Memory B cell (primary cell): Measurements from ENCODE around the gene PSG11.
"Not testable (repeated sequence)": the region's sequence is repeated elsewhere in the genome, so short reads cannot be mapped to it uniquely, and the experiment has no call there.

Experiments
- ATAC-seq: fragments of 150-1000 bp; cut with Tn5 transposase; 2 replicates; pipeline ENCODE4 v1.10.0; 2021; ENCODE audit warnings: low read depth, mild to moderate bottlenecking, moderate library complexity
- DNase-seq, 2 donors: peaks; one replicate each; pipeline ENCODE4 v3.0.0; 2022; ENCODE audit warnings: low spot score in 2 of 2
- H3K27ac Mint-ChIP-seq: one replicate; pipeline ENCODE4 v1.8.0; 2022; ENCODE audit warnings: mild to moderate bottlenecking, moderate library complexity, mixed read lengths
- H3K27me3 Mint-ChIP-seq: one replicate; pipeline ENCODE4 v1.8.0; 2022; ENCODE audit warnings: mixed read lengths
- H3K36me3 Mint-ChIP-seq: one replicate; pipeline ENCODE4 v1.8.0; 2022; ENCODE audit warnings: mild to moderate bottlenecking, mixed read lengths
- H3K4me1 Mint-ChIP-seq: one replicate; pipeline ENCODE4 v1.8.0; 2022; ENCODE audit warnings: mixed read lengths
- H3K4me3 Mint-ChIP-seq: one replicate; pipeline ENCODE4 v1.8.0; 2022; ENCODE audit warnings: mild to moderate bottlenecking, moderate library complexity, mixed read lengths
- H3K9me3 Mint-ChIP-seq: one replicate; pipeline ENCODE4 v1.8.0; 2022; ENCODE audit warnings: mixed read lengths

The PSG11 gene

DNA sequence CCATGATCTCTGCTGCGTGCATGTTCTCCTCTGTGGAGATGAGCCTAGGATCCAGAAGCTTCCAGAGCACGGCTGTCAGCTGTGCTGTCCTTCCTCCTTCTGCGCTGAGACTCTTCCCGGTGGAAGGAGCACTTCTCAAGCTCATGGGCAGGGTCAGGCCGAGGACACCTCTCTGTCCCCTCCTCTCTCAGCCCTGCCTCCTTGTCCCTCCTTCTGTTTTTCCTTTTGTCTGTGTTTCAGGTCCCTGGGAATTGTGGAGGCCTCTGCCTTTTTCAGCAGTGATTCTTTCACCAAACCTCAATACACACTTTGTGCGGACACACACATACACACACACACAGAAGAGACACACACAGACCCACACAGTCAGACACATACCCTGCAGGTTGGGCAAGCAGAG is at the start of gene PSG11:
Gene PSG11 (minus strand): TSS at position 101 of the 400 bp plus-strand sequence. CDS start 97 bp downstream, at position 4.
- not testable (repeated sequence) for H3K4me1 Mint-ChIP-seq, H3K36me3 Mint-ChIP-seq, H3K27ac Mint-ChIP-seq, DNase-seq, H3K9me3 Mint-ChIP-seq, H3K4me3 Mint-ChIP-seq, ATAC-seq, H3K27me3 Mint-ChIP-seq

DNA sequence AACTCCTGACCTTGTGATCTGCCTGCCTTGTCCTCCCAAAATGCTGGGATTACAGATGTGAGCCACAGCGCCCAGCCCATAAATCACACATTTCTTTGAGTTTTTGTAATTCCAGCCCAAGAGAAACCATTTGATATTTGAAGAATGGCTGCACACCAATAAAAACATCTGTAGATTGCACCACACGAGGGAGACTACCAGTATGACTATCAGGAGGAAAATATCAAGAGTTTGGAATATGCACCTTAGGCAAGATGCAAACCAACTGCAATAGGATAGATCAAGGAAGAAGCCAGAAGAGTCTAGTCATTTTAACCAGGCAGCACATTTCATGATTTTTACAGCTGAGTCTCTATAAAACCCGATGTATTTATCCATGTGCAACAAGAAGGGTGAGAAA is 36.1 kb upstream of the PSG11 start:
- H3K27me3 Mint-ChIP-seq, ATAC-seq, H3K9me3 Mint-ChIP-seq: not testable (repeated sequence)

DNA sequence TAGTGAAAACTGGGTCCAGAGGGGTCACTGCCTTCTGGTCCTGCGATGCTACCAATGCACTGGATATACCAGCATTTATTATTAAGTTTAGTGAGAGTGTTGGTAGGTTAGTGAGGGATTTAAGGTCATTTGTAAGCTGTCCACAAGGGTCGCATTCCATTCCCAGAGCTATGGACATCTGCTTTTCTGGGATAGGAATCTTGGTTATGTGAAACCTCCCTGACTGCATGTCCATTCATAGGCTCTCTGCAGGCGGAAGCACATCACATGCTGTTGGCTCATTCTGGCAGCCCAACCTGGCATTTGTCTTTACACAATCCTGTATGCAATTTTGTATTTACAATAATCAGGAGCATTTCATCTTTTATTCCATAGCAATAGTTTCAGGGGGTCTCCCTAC is 35.1 kb upstream of the PSG11 start:
- H3K4me1 Mint-ChIP-seq, H3K9me3 Mint-ChIP-seq, DNase-seq, H3K27ac Mint-ChIP-seq, H3K4me3 Mint-ChIP-seq, H3K36me3 Mint-ChIP-seq, ATAC-seq, H3K27me3 Mint-ChIP-seq: not testable (repeated sequence)

More for the DNA sequence above, 36.1 kb upstream of the PSG11 start:
- H3K4me3 Mint-ChIP-seq, DNase-seq, H3K36me3 Mint-ChIP-seq, H3K27ac Mint-ChIP-seq, H3K4me1 Mint-ChIP-seq: not testable (repeated sequence)

DNA sequence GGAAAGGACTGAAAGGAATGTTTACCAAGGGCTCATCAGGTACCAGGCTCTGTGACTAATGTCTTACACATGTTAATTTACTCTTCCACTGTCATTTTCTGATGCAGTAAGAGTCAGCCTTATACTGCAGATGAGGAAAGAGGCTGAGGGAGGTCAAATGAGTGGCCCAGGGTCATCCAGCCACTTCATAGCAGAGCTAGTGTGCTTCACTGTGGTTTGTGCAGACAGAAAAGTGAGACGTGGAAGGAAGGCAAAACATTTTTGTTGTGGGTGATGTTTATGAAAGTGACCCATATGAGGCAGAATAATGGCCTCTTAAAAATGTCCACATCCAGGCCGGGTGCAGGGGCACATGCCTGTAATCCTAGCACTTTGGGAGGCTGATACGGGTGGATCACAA is 34.0 kb upstream of the PSG11 start:
- H3K4me1 Mint-ChIP-seq, H3K27ac Mint-ChIP-seq, DNase-seq, H3K27me3 Mint-ChIP-seq, ATAC-seq, H3K36me3 Mint-ChIP-seq, H3K9me3 Mint-ChIP-seq, H3K4me3 Mint-ChIP-seq: not testable (repeated sequence)

DNA sequence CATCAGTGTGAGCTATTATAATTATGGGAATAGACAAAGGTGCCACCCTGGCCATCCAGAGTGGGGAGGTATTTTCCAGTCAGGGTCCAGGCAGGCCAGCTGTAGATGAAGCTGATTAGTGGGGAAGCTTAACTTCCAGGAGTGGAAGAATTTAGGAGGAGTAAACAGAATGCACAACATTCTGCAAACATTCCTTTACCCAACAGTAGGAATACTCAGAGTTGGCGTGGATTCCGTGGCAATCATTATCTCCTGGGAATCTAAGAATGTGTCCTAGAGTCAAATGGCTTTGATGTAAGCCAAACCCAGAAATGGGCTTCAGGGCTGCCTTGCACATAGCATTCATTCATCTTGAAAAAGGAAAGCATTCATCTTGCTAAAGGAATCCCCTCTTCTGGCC is 33.2 kb upstream of the PSG11 start:
- not testable (repeated sequence) for H3K4me1 Mint-ChIP-seq, ATAC-seq, H3K4me3 Mint-ChIP-seq, H3K9me3 Mint-ChIP-seq, H3K27ac Mint-ChIP-seq, H3K36me3 Mint-ChIP-seq, H3K27me3 Mint-ChIP-seq, DNase-seq

DNA sequence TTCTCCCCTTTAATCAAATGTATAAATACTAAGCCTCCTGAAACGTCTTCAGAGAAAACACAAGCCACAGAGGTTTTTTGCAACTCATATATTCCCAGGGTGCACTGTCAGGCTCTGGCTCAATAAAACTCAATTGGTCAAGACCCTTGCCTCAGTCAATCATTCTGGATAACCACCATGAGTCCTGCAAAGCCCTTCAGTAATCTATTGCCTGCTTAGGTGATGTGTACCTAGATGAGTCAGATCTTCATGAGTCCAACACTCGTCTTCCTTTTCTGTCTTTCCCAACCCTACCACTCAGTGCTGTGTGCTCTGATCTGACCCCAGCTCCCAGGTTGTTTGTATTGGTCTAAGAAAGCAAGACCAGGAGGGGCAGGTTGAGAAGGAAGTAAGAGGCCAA is 32.2 kb upstream of the PSG11 start:
- not testable (repeated sequence) for H3K27ac Mint-ChIP-seq, H3K4me1 Mint-ChIP-seq, H3K27me3 Mint-ChIP-seq, H3K36me3 Mint-ChIP-seq, ATAC-seq, H3K4me3 Mint-ChIP-seq, DNase-seq
- H3K9me3 Mint-ChIP-seq, result peaks cover 12% of the 10 kb centered on the region

DNA sequence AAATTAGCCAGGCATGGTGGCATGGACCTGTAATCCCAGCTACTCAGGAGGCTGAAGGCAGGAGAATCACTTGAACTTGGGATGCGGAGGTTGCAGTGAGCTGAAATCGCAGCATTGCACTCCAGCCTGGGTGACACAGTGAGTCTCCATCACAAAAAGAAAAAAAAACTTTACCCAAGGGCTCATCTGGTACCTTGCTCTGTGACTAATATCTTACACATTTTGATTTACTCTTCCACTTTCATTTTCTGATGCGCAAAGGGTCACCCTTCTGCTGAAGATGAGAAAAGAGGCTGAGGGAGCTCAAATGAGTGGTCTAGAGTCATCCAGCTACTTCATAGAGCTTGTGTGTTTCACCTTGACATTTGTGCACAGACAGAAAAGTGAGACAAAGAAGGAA is 21.7 kb upstream of the PSG11 start:
- H3K4me3 Mint-ChIP-seq, H3K27me3 Mint-ChIP-seq, H3K27ac Mint-ChIP-seq, ATAC-seq, H3K36me3 Mint-ChIP-seq, DNase-seq, H3K9me3 Mint-ChIP-seq, H3K4me1 Mint-ChIP-seq: not testable (repeated sequence)

DNA sequence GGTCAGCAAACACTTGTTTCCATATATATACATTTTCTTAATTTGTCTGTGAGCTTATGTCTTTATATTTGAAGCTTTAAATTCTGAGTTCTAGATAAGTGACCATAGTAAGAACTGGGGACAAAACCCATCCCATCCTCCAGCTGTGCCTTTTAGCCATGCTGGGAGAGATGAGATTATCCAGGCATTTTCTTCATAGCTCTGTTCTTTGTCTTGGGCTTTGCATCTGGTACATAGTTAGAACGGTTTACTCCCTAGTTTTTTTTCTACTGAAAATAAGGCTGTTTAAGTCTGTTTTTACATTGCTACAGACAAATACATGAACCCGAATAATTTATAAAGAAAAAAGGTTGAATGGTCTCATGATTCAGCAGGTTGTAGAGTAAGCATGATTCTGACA is 20.3 kb upstream of the PSG11 start:
- DNase-seq, H3K36me3 Mint-ChIP-seq, H3K27ac Mint-ChIP-seq, H3K9me3 Mint-ChIP-seq, H3K27me3 Mint-ChIP-seq, H3K4me3 Mint-ChIP-seq, H3K4me1 Mint-ChIP-seq, ATAC-seq: not testable (repeated sequence)

DNA sequence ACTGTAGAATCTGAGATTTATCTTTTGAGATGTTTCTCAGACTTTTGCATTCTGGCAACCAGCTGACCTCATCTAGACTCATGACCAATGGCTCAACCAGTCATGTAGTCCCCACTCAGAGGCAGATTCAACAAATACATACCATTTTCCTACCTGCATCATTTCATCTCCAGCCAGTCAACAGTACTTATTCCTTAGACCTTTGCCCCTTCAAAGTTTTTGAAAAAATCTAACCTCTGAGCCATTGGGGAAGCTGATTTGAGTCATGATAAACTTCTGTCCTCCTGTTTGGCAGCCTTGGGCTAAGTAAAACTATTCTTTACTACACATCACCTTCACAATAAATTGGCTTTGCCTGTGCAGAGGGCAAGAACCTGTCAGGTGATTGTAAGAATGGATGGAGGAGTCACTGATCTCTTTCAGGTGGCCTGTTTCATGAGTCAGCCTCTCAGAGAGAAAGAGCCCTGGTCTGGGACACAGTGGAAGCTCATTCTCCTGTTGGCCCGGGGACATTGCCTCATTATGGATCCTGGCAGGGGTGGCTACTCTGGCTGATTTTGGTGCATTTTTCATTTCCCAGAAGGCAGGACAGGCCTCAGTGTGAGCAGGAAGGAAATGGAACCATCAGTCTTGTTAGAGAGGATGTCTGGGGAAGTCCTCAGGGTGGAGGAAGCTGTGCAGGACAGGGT is 17.4 kb upstream of the PSG11 start:
- not testable (repeated sequence) for H3K27me3 Mint-ChIP-seq, DNase-seq, ATAC-seq, H3K36me3 Mint-ChIP-seq, H3K9me3 Mint-ChIP-seq, H3K4me1 Mint-ChIP-seq, H3K4me3 Mint-ChIP-seq, H3K27ac Mint-ChIP-seq

DNA sequence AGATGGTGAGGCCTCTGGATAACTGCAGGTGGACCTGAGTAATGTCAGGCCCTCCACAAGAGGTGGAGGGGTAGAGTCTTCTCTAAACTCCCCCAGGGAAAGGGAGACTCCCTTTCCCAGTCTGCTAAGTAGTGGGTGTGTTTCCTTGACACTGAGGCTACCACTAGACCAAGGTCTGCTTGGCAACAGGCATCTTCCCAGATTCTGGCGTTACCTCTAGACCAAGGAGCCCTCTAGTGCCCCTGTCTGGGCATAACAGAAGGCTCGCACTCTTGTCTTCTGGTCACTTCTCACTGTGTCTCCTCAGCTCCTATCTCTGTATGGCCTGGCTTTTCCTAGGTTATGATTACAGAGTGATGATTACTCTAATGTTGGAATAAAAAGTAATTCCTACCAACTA is 5.4 kb upstream of the PSG11 start:
- H3K27ac Mint-ChIP-seq, DNase-seq, H3K36me3 Mint-ChIP-seq: not testable (repeated sequence)

DNA sequence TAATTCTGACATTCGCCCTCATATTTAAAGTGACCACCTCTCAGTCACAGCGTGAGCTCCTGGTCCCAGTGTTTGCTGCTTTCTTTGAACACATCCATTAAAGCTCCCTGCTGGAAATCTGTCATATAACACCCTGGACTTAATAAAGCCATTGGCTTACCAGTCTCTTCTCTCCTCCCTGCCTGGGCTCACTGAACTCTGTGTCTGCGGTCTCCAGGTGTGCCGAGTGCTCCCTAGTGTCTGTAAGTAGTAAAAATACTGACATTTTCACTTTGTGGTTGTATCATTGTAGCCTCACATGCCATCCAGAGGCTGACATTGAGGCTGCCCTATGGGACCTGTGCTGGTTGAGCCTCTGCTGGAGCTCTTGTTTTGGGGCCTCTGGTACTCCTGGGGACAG is 2.6 kb upstream of the PSG11 start:
- no peak for ATAC-seq
- Mint-ChIP-seq H3K4me1 (no peaks in the 10 kb centered on the region), H3K9me3 (peaks cover 2% of the 10 kb centered on the region), H3K36me3 (no peaks in the 10 kb centered on the region), H3K4me3 (no peak overlapping the region), H3K27me3 (peaks cover 5% of the 10 kb centered on the region), H3K27ac (no peak overlapping the region)
- DNase-seq, result no peak

More for the DNA sequence above, 5.4 kb upstream of the PSG11 start:
- not testable (repeated sequence) for H3K9me3 Mint-ChIP-seq, H3K4me3 Mint-ChIP-seq, H3K4me1 Mint-ChIP-seq, H3K27me3 Mint-ChIP-seq, ATAC-seq

DNA sequence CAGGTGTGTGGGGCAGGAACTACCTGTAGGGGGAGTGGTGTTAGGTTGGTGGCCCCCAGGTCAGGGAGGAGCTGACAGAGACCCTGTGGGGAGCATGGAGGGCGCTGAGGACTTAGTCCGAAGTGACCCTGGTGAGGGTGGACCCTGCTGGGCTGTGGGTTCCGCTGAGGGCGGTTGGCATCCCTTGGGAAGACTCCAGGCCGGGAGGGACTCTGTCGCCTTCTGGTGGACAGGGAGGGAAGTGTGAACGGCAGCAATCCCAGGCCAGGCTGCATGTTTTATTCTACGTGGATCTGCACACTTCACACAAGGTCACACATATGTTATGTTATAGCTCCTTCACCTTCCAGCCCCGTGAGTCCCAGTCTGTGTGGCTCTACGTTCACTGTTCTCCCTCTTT is 1.7 kb upstream of the PSG11 start:
- not testable (repeated sequence) for H3K9me3 Mint-ChIP-seq, H3K27me3 Mint-ChIP-seq, H3K36me3 Mint-ChIP-seq, DNase-seq, H3K27ac Mint-ChIP-seq, ATAC-seq, H3K4me3 Mint-ChIP-seq, H3K4me1 Mint-ChIP-seq

DNA sequence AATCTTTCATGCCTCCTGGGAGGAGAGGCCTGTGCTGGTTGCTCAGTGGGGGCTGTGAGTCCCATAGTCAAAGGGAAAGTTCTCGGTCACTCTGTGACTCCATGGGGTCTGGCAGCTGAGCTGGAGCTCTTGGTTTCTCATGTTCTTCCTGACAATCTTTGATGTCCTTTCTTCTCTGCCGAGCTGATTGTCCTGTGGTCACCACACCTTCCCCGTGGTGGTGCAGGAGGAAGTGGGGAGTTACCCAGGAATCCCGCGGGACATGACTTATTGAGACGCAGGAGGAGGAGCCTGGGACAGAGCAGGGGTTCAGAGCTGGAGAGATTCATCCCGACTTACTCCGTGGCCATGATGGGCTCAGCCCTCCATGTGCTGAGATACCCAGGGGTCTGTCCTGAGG is 792 bp upstream of the PSG11 start:
- H3K4me3 Mint-ChIP-seq, ATAC-seq, H3K4me1 Mint-ChIP-seq, H3K27ac Mint-ChIP-seq, H3K36me3 Mint-ChIP-seq, H3K27me3 Mint-ChIP-seq, H3K9me3 Mint-ChIP-seq, DNase-seq: not testable (repeated sequence)

DNA sequence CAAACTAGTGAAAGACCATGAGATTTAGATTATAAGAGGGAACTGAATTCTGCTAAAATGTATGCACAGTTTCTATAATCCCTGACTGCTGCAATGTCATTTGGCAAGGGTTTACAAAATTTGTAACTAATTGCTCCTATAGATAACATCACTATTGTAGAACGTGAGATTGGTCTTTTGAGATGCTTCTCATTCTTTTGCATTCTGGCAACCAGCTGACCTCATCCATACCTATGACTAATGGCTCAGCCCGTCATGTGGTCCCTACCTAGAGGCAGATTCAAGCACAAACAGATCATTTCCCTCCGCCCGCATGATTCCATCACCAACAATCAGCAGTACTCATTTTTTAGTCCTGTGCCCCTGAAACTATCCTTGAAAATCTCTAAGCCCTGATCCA is 4.2 kb downstream of the PSG11 start:
- H3K27me3 Mint-ChIP-seq, ATAC-seq, H3K36me3 Mint-ChIP-seq, H3K27ac Mint-ChIP-seq, DNase-seq, H3K4me1 Mint-ChIP-seq, H3K9me3 Mint-ChIP-seq, H3K4me3 Mint-ChIP-seq: not testable (repeated sequence)

DNA sequence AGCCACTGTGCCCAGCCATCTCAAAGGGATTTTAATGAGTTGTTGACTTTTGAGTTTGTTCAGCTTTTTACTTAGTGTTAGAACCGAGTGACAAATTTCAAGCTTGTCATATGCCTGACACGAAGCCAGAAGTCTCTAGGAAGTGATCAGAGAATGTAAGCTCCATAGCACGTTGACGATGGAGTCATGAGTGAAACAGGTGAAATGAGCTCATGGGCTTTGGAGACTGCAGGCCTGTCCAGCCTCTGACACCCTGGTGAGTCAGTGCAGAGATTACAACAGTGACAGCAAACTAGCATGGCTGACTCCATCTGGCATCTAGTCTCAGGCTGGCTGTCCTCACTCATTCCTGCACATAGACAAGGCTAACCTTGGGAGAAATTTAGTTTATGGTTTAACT is 4.6 kb downstream of the PSG11 start:
- H3K4me1 Mint-ChIP-seq, H3K4me3 Mint-ChIP-seq, ATAC-seq, H3K9me3 Mint-ChIP-seq, H3K36me3 Mint-ChIP-seq, H3K27me3 Mint-ChIP-seq, DNase-seq, H3K27ac Mint-ChIP-seq: not testable (repeated sequence)
